Lung (tissue), 12 donors: ENCODE results near the gene WWC2. TPM values are rescaled to one million over a fixed set of nuclear protein-coding genes. Genes with fewer than 3 reads are reported as not detected.
"Not testable (repeated sequence)": the region's sequence is repeated elsewhere in the genome, so short reads cannot be mapped to it uniquely, and the experiment has no call there.

ENCODE experiments used
- ATAC-seq: fragments of 200-7000 bp; cut with Tn5 transposase; one replicate; pipeline ENCODE4 v1.9.1; 2020; ENCODE audit warnings: moderate number of reproducible peaks; ENCODE audit not compliant: insufficient read depth, low FRiP score
- DNase-seq, 3 donors: peaks; one replicate each; pipeline ENCODE4 v3.0.0-alpha.2; 2013 to 2017
- H3K27ac ChIP-seq, 2 donors: one replicate each; pipeline ENCODE4 v1.5.1; 2013; ENCODE audit warnings: mild to moderate bottlenecking in 2 of 2, moderate library complexity in 2 of 2, control low read depth in 1 of 2, inconsistent platforms in 1 of 2, low read depth in 1 of 2, low read length in 1 of 2
- H3K27me3 ChIP-seq, 3 donors: one replicate each; pipeline ENCODE4 v1.5.1; 2013; ENCODE audit warnings: low read length in 2 of 3; ENCODE audit not compliant: control insufficient read depth in 3 of 3, insufficient read depth in 3 of 3
- H3K36me3 ChIP-seq, 4 donors: one replicate each; pipeline ENCODE4 v1.5.1; 2013; ENCODE audit warnings: low read length in 4 of 4, mild to moderate bottlenecking in 1 of 4, moderate library complexity in 1 of 4; ENCODE audit not compliant: control insufficient read depth in 4 of 4, insufficient read depth in 4 of 4
- H3K4me1 ChIP-seq, 5 donors: one replicate each; pipeline ENCODE4 v1.5.1; 2013; ENCODE audit warnings: low read length in 5 of 5, mild to moderate bottlenecking in 2 of 5, moderate library complexity in 1 of 5; ENCODE audit not compliant: control insufficient read depth in 5 of 5, insufficient read depth in 5 of 5
- H3K4me3 ChIP-seq: one replicate; pipeline ENCODE4 v1.5.1; 2013; ENCODE audit warnings: mild to moderate bottlenecking, control low read depth, moderate library complexity
- H3K9ac ChIP-seq, 2 donors: one replicate each; pipeline ENCODE4 v1.5.1; 2013; ENCODE audit warnings: low read length in 2 of 2, control low read depth in 1 of 2; ENCODE audit not compliant: insufficient read depth in 1 of 2
- H3K9me3 ChIP-seq, 4 donors: one replicate each; pipeline ENCODE4 v1.5.1; 2013; ENCODE audit warnings: low read length in 3 of 4, mild to moderate bottlenecking in 1 of 4, moderate library complexity in 1 of 4; ENCODE audit not compliant: control insufficient read depth in 4 of 4, insufficient read depth in 3 of 4
- CTCF ChIP-seq: IDR thresholded peaks from 2 replicates; pipeline ENCODE4 v1.5.1; 2012; ENCODE audit warnings: mild to moderate bottlenecking; ENCODE audit errors: control extremely low read depth, extremely low read depth
- WGBS, 2 donors: extraction: QIAGEN DNeasy Blood & Tissue Kit; methylation state at CpG; one replicate each; pipeline ENCODE4 v1.1.7; 2013; 5-methylcytosine and 5-hydroxymethylcytosine counted together
- polyA plus RNA-seq, 2 donors: library from polyadenylated mRNA; stranded (reverse); fragments of 200-250 nt; gene quantifications; one replicate each; pipeline ENCODE4 v1.2.1, GENCODE V29; 2013
- total RNA-seq, 2 donors: library from RNA; depleted of rRNA in 1 of 2; stranded (reverse); fragments of >200 nt in 1 of 2; gene quantifications; one replicate each; pipeline ENCODE4 v1.2.1, GENCODE V29; 2014 to 2021
- donor health status: control.
- donor health status: control.
- donor health status: Bipolar disorder and iron deficiency.
- donor health status: healthy.
- donor health status: DM: yes; HTN: yes; CAD: no.

The WWC2 gene
- total and polyA plus RNA-seq, 4 donors: 15.6 to 124 (median 45.2) TPM

GRCh38 chr4:183147983-183148382 is 48.9 kb downstream of the WWC2 start:
- no peak for TF ChIP-seq CTCF
- H3K4me1 ChIP-seq: peaks cover 0 to 29% (median 0%) of the 10 kb centered on the region in 5 donors
- no peak overlapping the region for H3K27ac ChIP-seq
- H3K4me3 ChIP-seq: no peak overlapping the region
- H3K36me3 ChIP-seq: no peaks in the 10 kb centered on the region
- no peak for DNase-seq
- no peak overlapping the region for H3K9ac ChIP-seq
- no peaks in the 10 kb centered on the region for H3K27me3 ChIP-seq
- no peaks in the 10 kb centered on the region for H3K9me3 ChIP-seq
- 86 to 90% methylated on average over 4 of the region's 4 CpGs for WGBS, 2 donors
- ATAC-seq: no peak

DNA sequence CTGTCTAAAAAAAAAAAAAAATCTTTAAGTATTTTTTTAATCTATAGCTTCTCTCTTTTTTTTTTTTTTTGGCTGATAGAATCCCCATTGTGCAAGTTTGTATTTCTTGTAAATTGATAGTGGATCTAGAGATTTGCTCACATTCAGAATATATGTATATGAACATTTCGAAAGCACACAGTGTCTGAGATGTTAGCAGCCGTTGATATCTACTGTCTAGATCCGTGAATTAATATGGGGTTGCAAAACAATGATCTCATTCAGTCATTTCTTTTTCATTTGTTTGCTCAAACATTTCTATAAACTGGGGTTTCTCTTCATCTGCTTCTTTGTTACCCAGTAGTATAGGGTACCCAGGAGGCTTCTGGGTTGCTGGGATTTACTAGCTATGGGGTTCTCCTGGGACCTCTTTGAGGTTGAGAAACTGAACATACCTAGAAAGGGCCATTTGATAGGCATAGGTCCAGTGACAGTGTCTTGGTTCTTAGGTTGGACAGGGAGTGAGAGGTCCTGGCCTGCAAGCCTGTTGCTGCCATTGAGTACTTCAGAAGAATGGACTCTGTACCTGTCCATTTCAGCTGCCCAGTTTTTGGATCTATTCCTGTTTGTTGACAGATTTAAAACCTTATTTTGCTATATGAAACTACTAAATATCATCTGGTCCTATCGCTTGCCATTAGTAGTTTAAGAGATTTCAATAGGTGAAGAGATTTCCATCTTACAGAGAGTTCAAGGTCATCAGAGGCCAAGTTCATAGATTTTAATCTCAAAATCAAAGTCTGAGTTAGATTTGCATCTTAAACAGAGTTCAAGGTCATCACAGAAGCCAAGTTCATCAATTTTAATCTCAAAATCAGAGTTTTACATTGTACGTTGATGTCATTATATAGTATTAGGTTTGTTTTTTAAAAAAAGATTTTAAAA is 50.8 kb downstream of the WWC2 start:
- Histone ChIP-seq H3K36me3 (no peaks in the 10 kb centered on the region), H3K27ac (no peak overlapping the region), H3K9ac (no peak overlapping the region), H3K4me1 (peaks cover 0 to 32% (median 4%) of the 10 kb centered on the region in 5 donors), H3K27me3 (no peaks in the 10 kb centered on the region), H3K9me3 (no peaks in the 10 kb centered on the region), H3K4me3 (no peak overlapping the region)
- WGBS, 2 donors: 91% methylated on average over 5 of the region's 5 CpGs
- no peak for DNase-seq
- no peak for TF ChIP-seq CTCF
- no peak for ATAC-seq

- not testable (repeated sequence) for H3K4me3 ChIP-seq, H3K27me3 ChIP-seq, H3K27ac ChIP-seq, H3K9ac ChIP-seq, DNase-seq, H3K9me3 ChIP-seq, H3K36me3 ChIP-seq, ATAC-seq
- peaks cover 0 to 35% (median 4%) of the 10 kb centered on the region in 5 donors for H3K4me1 ChIP-seq
- WGBS, 2 donors: 92 to 94% methylated on average over 5 of the region's 5 CpGs
Measured at GRCh38 chr4:183150664-183151063, 51.6 kb downstream of the WWC2 start.

- H3K9me3 ChIP-seq, H3K27ac ChIP-seq, H3K27me3 ChIP-seq, H3K9ac ChIP-seq, ATAC-seq, DNase-seq, H3K36me3 ChIP-seq, H3K4me3 ChIP-seq: not testable (repeated sequence)
- 95 to 97% methylated on average over 4 of the region's 4 CpGs for WGBS, 2 donors
- H3K4me1 ChIP-seq: peaks cover 0 to 19% (median 4%) of the 10 kb centered on the region in 5 donors
Measured at GRCh38 chr4:183152232-183152631, 53.2 kb downstream of the WWC2 start.
